Left lung (tissue), 10 donors: ENCODE results near the gene TRIM28. TPM values are rescaled to one million over a fixed set of nuclear protein-coding genes. Genes with fewer than 3 reads are reported as not detected.

Source experiments
- ATAC-seq: fragments of 200-7000 bp; cut with Tn5 transposase; one replicate; pipeline ENCODE4 v1.9.1; 2020; ENCODE audit warnings: moderate library complexity
- DNase-seq, 4 donors: peaks; one replicate each; pipeline ENCODE4 v3.0.0-alpha.2; 2013 to 2020
- H3K27ac ChIP-seq, 2 donors: fragments of 200-600 bp; sonication (generic) in 1 of 2; one replicate each; pipeline versions ENCODE4 v1.5.0 to v1.8.0; 2020 to 2021
- H3K27me3 ChIP-seq, 2 donors: fragments of 200-600 bp; sonication (generic) in 1 of 2; one replicate each; pipeline versions ENCODE4 v1.5.0 to v1.8.0; 2020 to 2021
- H3K36me3 ChIP-seq, 2 donors: fragments of 200-600 bp; sonication (generic) in 1 of 2; one replicate each; pipeline versions ENCODE4 v1.5.0 to v1.8.0; 2020 to 2021
- H3K4me1 ChIP-seq, 2 donors: fragments of 200-600 bp; one replicate each; pipeline ENCODE4 v1.8.0; 2021
- H3K4me3 ChIP-seq, 2 donors: fragments of 200-600 bp; sonication (generic) in 1 of 2; one replicate each; pipeline versions ENCODE4 v1.5.0 to v1.8.0; 2020 to 2021; ENCODE audit warnings: mild to moderate bottlenecking in 1 of 2
- H3K9me3 ChIP-seq, 2 donors: fragments of 200-600 bp; sonication (generic) in 1 of 2; one replicate each; pipeline versions ENCODE4 v1.5.0 to v1.8.0; 2020 to 2021
- CTCF ChIP-seq, 2 donors: fragments of 200-600 bp; sonication (generic) in 1 of 2; IDR thresholded peaks; one replicate each; pipeline versions ENCODE4 v1.5.0 to v1.8.0; 2021; ENCODE audit warnings: antibody characterized with exemption in 2 of 2
- intact Hi-C, 2 donors: fragments of 100-400 bp; cut with DNase I; formaldehyde crosslinking; loops; one replicate each; pipeline versions ENCODE4 v1.11.2 to v1.14.2; 2022
- polyA plus RNA-seq, 6 donors: library from polyadenylated mRNA; unstranded; fragments of 120-200 nt; gene quantifications; one replicate each; pipeline ENCODE4 v1.2.1, GENCODE V29; 2013; ENCODE audit not compliant: insufficient read length in 6 of 6
- total RNA-seq, 2 donors: library from RNA; stranded (reverse); fragmentation: NEBNext Ultra II Directional; extraction: Animal tissue kit (Norgen Biotek cat#: 25700); gene quantifications; one replicate each; pipeline ENCODE4 v1.2.1, GENCODE V29; 2021
- donor health status: DM: no; HTN: yes; CAD: no.
- donor health status: DM: no; HTN: no; CAD: no.

The TRIM28 gene
- total and polyA plus RNA-seq, 8 donors, result 231 to 689 (median 613) TPM

- ATAC-seq, result no peak
- peaks cover 0 to 49% of the 10 kb centered on the region in 2 donors for H3K36me3 ChIP-seq
- intact Hi-C loops, result no loop called here
- H3K4me1 ChIP-seq, result peaks cover 12 to 32% of the 10 kb centered on the region in 2 donors
- TF ChIP-seq CTCF (IDR thresholded peaks at IDR 0.05), result no peak
- H3K27me3 ChIP-seq, result no peaks in the 10 kb centered on the region
- peak overlapping the region; percentile 85 to 96 for H3K4me3 ChIP-seq
- no peaks in the 10 kb centered on the region for H3K9me3 ChIP-seq
- H3K27ac ChIP-seq, result peak overlapping the region in 1 of 2 donors; percentile 100
- DNase-seq, result no peak
These were observed 2.2 kb downstream of the TRIM28 start for GRCh38 chr19:58546019-58546530.

DNA sequence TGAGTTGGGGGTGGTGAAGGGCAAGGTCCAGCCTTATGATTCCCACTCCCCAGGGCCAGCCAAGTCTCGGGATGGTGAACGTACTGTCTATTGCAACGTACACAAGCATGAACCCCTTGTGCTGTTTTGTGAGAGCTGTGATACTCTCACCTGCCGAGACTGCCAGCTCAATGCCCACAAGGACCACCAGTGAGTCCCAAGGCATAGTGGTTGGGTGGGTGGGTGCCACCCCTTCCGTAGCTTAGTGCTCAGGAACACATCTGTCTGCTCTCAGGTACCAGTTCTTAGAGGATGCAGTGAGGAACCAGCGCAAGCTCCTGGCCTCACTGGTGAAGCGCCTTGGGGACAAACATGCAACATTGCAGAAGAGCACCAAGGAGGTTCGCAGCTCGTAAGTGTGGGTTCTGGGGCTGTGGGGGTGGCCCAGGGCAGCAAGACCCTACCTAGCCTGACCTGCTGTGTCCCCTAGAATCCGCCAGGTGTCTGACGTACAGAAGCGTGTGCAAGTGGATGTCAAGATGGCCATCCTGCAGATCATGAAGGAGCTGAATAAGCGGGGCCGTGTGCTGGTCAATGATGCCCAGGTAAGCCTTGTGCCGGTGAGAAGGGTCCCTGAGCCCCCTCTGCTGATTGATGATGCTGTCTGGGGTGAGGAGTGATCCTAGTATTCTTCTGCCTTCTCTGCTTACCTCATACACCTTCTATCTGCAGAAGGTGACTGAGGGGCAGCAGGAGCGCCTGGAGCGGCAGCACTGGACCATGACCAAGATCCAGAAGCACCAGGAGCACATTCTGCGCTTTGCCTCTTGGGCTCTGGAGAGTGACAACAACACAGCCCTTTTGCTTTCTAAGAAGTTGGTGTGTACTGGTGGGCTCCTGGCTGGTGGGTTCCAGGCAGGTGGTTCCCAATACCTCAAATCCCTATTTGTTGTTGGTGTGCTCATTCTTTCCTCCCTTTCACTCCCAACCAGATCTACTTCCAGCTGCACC, 3.8 kb downstream of the TRIM28 start:
- Histone ChIP-seq H3K27me3 (no peaks in the 10 kb centered on the region), H3K9me3 (no peaks in the 10 kb centered on the region), H3K4me3 (no peak overlapping the region), H3K27ac (no peak overlapping the region), H3K4me1 (peaks cover 12 to 32% of the 10 kb centered on the region in 2 donors), H3K36me3 (peaks cover 0 to 64% of the 10 kb centered on the region in 2 donors)
- no peak for TF ChIP-seq CTCF (IDR thresholded peaks at IDR 0.05)
- DNase-seq (no peak), ATAC-seq (no peak)
- intact Hi-C loops, result no loop called here

- Histone ChIP-seq H3K9me3 (no peaks in the 10 kb centered on the region), H3K27ac (no peak overlapping the region), H3K4me1 (peaks cover 20 to 40% of the 10 kb centered on the region in 2 donors), H3K4me3 (no peak overlapping the region), H3K27me3 (no peaks in the 10 kb centered on the region), H3K36me3 (peaks cover 0 to 77% of the 10 kb centered on the region in 2 donors)
- no peak for TF ChIP-seq CTCF (IDR thresholded peaks at IDR 0.05)
- DNase-seq, result no peak
- ATAC-seq, result no peak
- intact Hi-C loops, result no loop called here
These were observed 5.2 kb downstream of the TRIM28 start for GRCh38 chr19:58548859-58549663.

DNA sequence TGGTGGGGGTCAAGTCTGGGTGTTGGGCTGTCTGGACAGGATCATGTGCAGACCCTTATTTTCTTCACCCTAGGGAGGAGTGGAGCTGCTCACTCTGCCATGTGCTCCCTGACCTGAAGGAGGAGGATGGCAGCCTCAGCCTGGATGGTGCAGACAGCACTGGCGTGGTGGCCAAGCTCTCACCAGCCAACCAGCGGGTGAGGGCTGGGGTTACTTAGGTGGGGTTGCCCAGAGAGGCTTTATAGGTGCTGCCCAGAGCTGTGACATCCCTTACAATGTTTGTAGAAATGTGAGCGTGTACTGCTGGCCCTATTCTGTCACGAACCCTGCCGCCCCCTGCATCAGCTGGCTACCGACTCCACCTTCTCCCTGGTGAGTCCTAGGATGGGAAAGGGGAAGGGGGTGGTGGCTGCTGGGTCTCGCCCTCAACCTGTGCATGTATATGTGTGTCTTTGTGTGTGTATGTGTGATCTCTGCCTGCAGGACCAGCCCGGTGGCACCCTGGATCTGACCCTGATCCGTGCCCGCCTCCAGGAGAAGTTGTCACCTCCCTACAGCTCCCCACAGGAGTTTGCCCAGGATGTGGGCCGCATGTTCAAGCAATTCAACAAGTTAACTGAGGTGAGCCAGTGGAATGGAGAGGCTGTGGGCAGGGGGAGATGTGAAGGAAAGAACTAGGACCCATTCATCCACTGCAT, 5.9 kb downstream of the TRIM28 start:
- peaks cover 0 to 77% of the 10 kb centered on the region in 2 donors for H3K36me3 ChIP-seq
- H3K9me3 ChIP-seq, result no peaks in the 10 kb centered on the region
- DNase-seq (no peak), ATAC-seq (no peak)
- H3K27ac ChIP-seq, result no peak overlapping the region
- no peaks in the 10 kb centered on the region for H3K27me3 ChIP-seq
- H3K4me3 ChIP-seq, result no peak overlapping the region
- no peak for TF ChIP-seq CTCF (IDR thresholded peaks at IDR 0.05)
- H3K4me1 ChIP-seq, result peaks cover 24 to 46% of the 10 kb centered on the region in 2 donors
- intact Hi-C loops, result no loop called here
